PFSK-1 (cell line): Measurements from ENCODE around the gene NEDD4L.

Source experiments
- FOXP2 ChIP-seq: optimal IDR thresholded peaks from 2 replicates; pipeline ENCODE3; 2011; ENCODE audit warnings: borderline replicate concordance, control low read depth, inconsistent platforms; ENCODE audit not compliant: insufficient read depth; ENCODE audit errors: extremely low read length, extremely low read depth
- POLR2AphosphoS5 ChIP-seq: IDR thresholded peaks from 2 replicates; pipeline ENCODE4 v1.6.1; 2012; ENCODE audit warnings: low read depth, mild to moderate bottlenecking, control low read depth, low read length, moderate library complexity
- SIN3A ChIP-seq: IDR thresholded peaks from 2 replicates; pipeline ENCODE4 v1.6.1; 2012; ENCODE audit warnings: mild to moderate bottlenecking, low read length, moderate library complexity, borderline replicate concordance; ENCODE audit not compliant: insufficient read depth
- TAF1 ChIP-seq: IDR thresholded peaks from 2 replicates; pipeline ENCODE4 v1.6.1; 2012; ENCODE audit warnings: low read length, control low read depth, borderline replicate concordance; ENCODE audit not compliant: insufficient read depth
- TF ChIP-seq, protein P1 (sequence below), 2 experiments: IDR thresholded peaks; 2 replicates each; pipeline versions ENCODE4 v1.6.1 to v1.8.0; 2011 to 2012; ENCODE audit warnings: low read depth in 2 of 2, low read length in 2 of 2, control low read depth in 1 of 2, inconsistent platforms in 1 of 2, mild to moderate bottlenecking in 1 of 2, moderate library complexity in 1 of 2; ENCODE audit not compliant: insufficient read depth in 1 of 2

The NEDD4L gene

DNA sequence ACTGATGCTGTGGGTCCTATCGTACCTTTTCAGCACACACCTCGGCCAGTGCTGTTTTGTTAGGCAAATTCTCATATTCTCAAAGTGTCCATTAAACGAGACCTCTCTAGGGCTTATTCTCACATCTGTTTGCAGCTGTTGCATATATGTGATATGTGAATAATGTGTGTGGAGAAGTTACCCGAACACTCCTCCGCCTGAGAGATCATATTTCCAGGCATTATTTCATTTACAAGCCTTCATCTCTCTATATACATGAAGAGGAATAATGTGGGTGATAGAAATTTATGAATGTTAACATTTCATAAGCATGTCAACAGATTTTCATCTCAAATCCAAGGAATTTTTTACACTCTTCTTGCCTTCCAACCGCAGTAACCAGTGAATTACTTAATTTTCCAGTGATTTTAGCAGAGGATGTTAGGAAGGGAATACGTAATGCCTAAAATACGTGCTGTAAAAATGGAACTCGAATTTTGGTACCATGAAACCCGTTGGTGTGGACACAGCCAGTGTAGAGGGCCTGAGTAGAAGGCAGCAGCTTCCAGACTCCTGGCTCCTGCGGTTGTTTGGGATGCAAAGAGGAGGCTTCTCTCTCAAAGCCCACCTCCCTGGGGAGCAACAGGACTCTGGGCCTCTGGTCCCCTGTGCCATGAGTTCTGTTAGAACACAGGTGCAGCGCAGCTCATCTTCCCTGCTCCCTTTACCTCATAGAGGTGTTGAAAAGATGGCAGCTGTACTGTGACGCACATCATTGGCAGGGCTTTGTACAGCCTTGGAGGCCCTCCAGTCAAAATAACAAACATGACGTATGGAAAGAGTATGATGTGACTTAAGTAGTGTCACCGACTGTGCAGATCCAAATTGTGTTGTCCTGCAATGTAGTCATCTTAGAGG is 280.1 kb downstream of the NEDD4L start:
- TF ChIP-seq TAF1 = no peak
- TF ChIP-seq FOXP2 = no peak
- TF ChIP-seq, protein P1, sequence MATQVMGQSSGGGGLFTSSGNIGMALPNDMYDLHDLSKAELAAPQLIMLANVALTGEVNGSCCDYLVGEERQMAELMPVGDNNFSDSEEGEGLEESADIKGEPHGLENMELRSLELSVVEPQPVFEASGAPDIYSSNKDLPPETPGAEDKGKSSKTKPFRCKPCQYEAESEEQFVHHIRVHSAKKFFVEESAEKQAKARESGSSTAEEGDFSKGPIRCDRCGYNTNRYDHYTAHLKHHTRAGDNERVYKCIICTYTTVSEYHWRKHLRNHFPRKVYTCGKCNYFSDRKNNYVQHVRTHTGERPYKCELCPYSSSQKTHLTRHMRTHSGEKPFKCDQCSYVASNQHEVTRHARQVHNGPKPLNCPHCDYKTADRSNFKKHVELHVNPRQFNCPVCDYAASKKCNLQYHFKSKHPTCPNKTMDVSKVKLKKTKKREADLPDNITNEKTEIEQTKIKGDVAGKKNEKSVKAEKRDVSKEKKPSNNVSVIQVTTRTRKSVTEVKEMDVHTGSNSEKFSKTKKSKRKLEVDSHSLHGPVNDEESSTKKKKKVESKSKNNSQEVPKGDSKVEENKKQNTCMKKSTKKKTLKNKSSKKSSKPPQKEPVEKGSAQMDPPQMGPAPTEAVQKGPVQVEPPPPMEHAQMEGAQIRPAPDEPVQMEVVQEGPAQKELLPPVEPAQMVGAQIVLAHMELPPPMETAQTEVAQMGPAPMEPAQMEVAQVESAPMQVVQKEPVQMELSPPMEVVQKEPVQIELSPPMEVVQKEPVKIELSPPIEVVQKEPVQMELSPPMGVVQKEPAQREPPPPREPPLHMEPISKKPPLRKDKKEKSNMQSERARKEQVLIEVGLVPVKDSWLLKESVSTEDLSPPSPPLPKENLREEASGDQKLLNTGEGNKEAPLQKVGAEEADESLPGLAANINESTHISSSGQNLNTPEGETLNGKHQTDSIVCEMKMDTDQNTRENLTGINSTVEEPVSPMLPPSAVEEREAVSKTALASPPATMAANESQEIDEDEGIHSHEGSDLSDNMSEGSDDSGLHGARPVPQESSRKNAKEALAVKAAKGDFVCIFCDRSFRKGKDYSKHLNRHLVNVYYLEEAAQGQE (IDR thresholded peaks at IDR 0.05; ENCODE audit: insufficient read depth in 1 of 2, low read depth in 2 of 2, low read length in 2 of 2) = no peak
- no peak for TF ChIP-seq POLR2AphosphoS5
- no peak for TF ChIP-seq SIN3A

DNA sequence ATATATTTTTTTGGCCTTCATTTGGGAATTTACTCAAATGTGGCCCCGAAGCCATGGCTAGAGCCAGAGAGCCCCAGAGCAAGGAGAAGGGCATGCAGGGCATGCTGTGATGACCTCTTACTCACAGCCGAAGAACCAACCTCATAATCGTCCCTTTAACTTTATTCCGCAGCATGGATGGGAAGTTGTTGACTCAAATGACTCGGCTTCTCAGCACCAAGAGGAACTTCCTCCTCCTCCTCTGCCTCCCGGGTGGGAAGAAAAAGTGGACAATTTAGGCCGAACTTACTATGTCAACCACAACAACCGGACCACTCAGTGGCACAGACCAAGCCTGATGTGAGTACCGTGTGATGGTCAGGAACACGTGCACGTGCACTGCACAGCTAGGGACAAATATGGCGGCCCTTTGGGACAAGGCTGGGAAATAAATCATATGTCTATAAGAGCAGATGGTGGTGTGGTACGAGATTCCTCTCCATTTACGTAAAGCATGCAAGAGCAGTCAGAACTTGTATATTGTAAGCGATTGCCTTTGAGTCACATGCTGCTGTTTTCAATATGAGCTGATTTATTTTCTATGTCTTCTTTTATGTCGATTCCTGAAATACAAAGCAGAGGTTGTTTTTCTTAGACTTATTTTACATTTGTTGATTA is 280.9 kb downstream of the NEDD4L start:
- TF ChIP-seq TAF1 (no peak), POLR2AphosphoS5 (no peak), SIN3A (no peak)

DNA sequence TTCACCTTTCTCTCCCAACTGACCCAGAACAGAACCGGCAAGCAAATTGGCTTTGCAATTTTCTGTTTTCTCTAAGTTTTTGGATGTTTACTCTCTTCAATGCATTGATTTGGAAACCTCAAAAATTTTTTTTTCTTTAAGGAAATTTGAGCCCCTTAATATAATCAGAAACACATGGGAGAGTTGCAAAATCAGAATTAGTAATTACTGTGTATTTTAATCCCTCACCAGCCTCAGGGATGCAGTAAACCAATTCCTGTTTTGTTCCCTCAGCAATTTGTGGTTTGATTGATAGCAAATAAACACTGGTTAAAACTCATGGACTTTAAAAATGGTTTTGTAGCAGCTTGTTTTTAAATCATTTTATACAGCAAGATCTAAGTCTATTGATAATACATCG is 281.5 kb downstream of the NEDD4L start:
- TF ChIP-seq FOXP2 = no peak
- TF ChIP-seq POLR2AphosphoS5 = no peak
- no peak for TF ChIP-seq TAF1
- TF ChIP-seq, protein P1 (IDR thresholded peaks at IDR 0.05; ENCODE audit: insufficient read depth in 1 of 2, low read depth in 2 of 2, low read length in 2 of 2) = no peak
- no peak for TF ChIP-seq SIN3A

DNA sequence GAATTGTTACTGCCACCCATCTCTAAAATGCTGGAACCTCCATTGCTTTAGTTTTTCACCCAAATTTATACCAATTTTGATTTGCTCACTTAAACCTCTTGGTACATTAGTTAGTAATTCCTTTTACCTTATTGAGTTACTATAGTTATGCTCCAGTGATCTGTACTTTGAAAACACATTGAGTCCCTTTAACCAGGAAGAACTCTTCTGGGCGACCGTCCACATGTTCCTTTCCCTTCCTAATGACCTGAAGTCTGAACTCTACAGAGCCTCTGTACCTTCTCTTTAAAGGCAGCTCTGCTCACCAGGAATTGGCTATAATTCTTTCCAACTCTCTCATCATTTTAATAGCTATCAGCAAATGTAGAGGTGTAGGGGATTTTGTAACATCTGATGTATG is 290.0 kb downstream of the NEDD4L start:
- no peak for TF ChIP-seq POLR2AphosphoS5
- no peak for TF ChIP-seq FOXP2
- TF ChIP-seq SIN3A = no peak
- TF ChIP-seq TAF1 = no peak
- TF ChIP-seq, protein P1 (IDR thresholded peaks at IDR 0.05; ENCODE audit: insufficient read depth in 1 of 2, low read depth in 2 of 2, low read length in 2 of 2) = no peak

DNA sequence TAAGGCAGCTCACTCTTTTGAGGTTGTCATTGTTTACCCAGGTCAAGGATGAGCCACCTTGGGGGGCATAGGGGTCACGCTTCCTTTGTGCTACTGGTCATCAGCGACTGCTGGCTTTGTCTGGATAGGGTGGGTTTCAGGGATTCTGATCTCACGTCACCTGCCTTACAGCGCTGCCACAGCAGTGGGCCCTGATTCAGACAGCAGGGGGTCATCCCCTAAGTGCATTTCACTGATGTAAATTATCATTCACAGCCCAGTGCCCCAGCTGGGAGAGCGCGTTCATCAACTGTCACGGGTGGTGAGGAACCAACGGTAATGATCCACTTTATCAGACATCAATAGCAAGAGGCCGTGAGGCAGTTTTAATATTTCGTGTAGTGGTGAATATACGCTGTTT is 291.2 kb downstream of the NEDD4L start:
- no peak for TF ChIP-seq SIN3A
- TF ChIP-seq TAF1 = no peak
- TF ChIP-seq, protein P1 (IDR thresholded peaks at IDR 0.05; ENCODE audit: insufficient read depth in 1 of 2, low read depth in 2 of 2, low read length in 2 of 2) = no peak
- TF ChIP-seq POLR2AphosphoS5 = no peak
- no peak for TF ChIP-seq FOXP2
